ENCODE measurements around the gene SPACA9.

The SPACA9 gene

GRCh38 chr9:132861666-132862065 is 17.0 kb upstream of the SPACA9 start:
- CTCF ChIA-PET: interaction anchor here (0.7 kb wide), 1 partner anchor 905 kb away, joined by 3 read pairs; no protein-coding TSS in a partner anchor
- no peak for TF ChIP-seq CTCF (conservative IDR thresholded peaks at IDR 0.05; ENCODE audit: low read depth)
- DNase-seq (ENCODE audit: low spot score): no peak
- POLR2A ChIA-PET (ENCODE audit: low non-redundant PET): interaction anchor here (0.6 kb wide), 1 partner anchor 109 kb away, joined by 3 read pairs; no protein-coding TSS in a partner anchor
- H3K27ac ChIP-seq: no peak overlapping the region

DNA sequence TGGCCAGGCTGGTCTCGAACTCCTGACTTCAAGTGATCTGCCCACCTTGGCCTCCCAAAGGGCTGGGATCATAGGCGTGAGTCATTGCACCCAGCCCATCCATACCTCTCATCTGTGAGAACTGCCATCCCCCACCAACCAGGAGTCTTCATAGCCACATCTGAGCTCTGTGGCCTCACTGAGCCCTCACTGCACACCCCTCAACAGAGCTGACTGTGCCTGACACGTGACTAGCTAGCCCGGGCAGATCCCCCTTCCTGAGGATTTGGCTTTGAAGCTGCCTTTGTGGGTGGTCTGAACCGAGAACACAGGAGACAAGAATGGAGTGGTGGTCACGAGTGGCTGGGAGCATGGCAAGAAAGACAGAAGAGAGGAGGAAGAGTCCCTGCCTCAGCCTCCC is 16.2 kb upstream of the SPACA9 start:
- TF ChIP-seq CTCF (conservative IDR thresholded peaks at IDR 0.05; ENCODE audit: low read depth): no peak
- POLR2A ChIA-PET (ENCODE audit: low non-redundant PET): no interaction called here
- no peak for DNase-seq (ENCODE audit: low spot score)
- CTCF ChIA-PET: no interaction called here
- no peak overlapping the region for H3K27ac ChIP-seq

DNA sequence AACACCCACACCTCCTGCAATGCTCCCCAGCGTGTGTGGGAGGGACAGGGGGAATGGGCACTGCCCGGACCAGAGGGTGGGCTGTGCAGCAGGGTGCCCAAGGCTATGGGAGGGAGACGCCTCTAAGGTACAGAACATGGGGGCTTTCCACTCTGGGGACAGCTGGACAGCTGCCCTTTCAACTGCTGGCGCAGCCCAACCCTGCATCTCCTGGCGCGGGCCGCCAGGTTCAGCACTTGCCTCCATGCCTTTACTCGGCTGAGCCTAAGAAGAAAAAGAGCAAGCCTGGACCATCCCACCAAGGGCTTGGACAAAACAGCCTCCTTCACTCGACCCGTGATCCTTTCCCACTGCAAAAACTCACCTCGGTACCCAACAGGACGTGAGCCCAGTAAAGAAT is 15.6 kb upstream of the SPACA9 start:
- ChIA-PET POLR2A (ENCODE audit: low non-redundant PET) (no interaction called here), CTCF (no interaction called here)
- DNase-seq (ENCODE audit: low spot score): no peak
- TF ChIP-seq CTCF (conservative IDR thresholded peaks at IDR 0.05; ENCODE audit: low read depth): no peak
- H3K27ac ChIP-seq: no peak overlapping the region

DNA sequence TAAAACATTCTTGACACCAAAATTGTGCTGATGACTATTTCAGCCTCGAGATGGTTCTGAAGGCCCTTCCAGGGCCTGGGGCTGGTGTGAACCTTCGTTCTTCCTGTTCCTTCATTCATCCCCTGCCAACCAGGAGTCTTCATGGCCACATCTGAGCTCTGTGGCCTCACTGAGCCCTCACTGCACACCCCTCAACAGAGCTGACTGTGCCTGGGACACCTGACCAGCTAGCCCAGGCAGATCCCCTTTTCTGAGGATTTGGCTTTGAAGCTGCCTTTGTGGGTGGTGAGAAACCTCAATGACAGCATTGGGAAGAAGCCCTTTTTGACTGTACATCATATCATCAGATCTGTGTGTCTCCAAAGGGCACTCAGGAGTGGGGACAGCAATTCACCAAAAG is 14.4 kb upstream of the SPACA9 start:
- H3K27ac ChIP-seq: no peak overlapping the region
- no peak for TF ChIP-seq CTCF (conservative IDR thresholded peaks at IDR 0.05; ENCODE audit: low read depth)
- no peak for DNase-seq (ENCODE audit: low spot score)
- POLR2A ChIA-PET (ENCODE audit: low non-redundant PET): no interaction called here
- CTCF ChIA-PET: no interaction called here

DNA sequence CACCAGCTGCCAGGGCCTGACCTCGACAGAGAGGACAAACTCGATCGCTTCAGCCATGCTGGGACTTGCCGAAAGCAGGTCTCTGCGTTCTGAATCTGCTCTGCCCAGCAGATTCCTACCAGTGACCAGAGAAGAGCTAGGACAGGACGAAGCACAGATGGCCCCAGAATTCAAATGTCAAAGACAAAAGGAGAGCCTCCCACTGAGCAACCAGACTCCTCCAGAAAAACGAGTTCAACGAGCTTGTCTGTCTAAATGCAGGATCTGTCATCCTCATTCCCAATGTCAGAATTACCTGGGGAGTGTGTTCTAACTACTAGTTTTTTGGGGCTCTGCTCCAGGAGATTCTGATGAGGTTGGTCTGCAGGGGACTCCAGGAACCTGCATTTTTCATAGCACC is 14.0 kb upstream of the SPACA9 start:
- ChIA-PET CTCF (no interaction called here), POLR2A (ENCODE audit: low non-redundant PET) (no interaction called here)
- no peak for DNase-seq (ENCODE audit: low spot score)
- TF ChIP-seq CTCF (conservative IDR thresholded peaks at IDR 0.05; ENCODE audit: low read depth): no peak
- no peak overlapping the region for H3K27ac ChIP-seq

GRCh38 chr9:132866898-132867297 is 11.8 kb upstream of the SPACA9 start:
- H3K27ac ChIP-seq: no peak overlapping the region
- ChIA-PET CTCF (no interaction called here), POLR2A (ENCODE audit: low non-redundant PET) (no interaction called here)
- TF ChIP-seq CTCF (conservative IDR thresholded peaks at IDR 0.05; ENCODE audit: low read depth): no peak
- no peak for DNase-seq (ENCODE audit: low spot score)

- no peak for DNase-seq (ENCODE audit: low spot score)
- ChIA-PET POLR2A (ENCODE audit: low non-redundant PET) (no interaction called here), CTCF (no interaction called here)
- TF ChIP-seq CTCF (conservative IDR thresholded peaks at IDR 0.05; ENCODE audit: low read depth): no peak
- H3K27ac ChIP-seq: no peak overlapping the region
These were observed 9.4 kb upstream of the SPACA9 start for GRCh38 chr9:132869266-132869665.
